Fibroblast of lung (primary cell): ENCODE measurements around the gene TMEM163.

Experiments used
- EZH2 ChIP-seq: IDR thresholded peaks from 2 replicates; pipeline ENCODE4 v1.5.1; 2012; ENCODE audit warnings: low read length, control low read depth, mild to moderate bottlenecking; ENCODE audit errors: missing control alignments
- TF ChIP-seq, protein P1 (sequence below), 2 donors: IDR thresholded peaks in 1 of 2; conservative IDR thresholded peaks in 1 of 2; 1 replicate in 1 of 2; 2 replicates in 1 of 2; pipeline ENCODE4 v1.5.1; 2011 to 2012; ENCODE audit warnings: low read length in 2 of 2, control low read depth in 1 of 2, inconsistent platforms in 1 of 2, low read depth in 1 of 2, mild to moderate bottlenecking in 1 of 2

DNA sequence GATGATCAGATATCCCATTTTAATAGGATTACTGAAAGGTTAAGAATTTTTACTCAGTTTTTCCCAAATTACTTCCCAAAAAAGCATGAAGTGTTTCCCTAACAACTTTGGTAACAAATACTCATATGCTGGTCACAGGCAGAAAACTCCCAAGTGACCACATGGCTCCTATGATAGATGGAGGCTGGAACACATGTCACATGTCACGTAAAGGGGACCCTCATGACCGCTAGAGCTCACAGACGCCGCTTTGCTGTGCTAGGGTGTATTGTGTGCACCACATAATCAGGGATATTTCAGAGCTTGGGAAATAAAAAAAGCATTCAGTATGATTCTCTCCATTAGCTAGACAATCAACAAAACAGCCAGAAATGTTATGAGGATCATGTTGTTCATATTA, 228.2 kb downstream of the TMEM163 start:
- no peak for TF ChIP-seq EZH2
- TF ChIP-seq, protein P1, sequence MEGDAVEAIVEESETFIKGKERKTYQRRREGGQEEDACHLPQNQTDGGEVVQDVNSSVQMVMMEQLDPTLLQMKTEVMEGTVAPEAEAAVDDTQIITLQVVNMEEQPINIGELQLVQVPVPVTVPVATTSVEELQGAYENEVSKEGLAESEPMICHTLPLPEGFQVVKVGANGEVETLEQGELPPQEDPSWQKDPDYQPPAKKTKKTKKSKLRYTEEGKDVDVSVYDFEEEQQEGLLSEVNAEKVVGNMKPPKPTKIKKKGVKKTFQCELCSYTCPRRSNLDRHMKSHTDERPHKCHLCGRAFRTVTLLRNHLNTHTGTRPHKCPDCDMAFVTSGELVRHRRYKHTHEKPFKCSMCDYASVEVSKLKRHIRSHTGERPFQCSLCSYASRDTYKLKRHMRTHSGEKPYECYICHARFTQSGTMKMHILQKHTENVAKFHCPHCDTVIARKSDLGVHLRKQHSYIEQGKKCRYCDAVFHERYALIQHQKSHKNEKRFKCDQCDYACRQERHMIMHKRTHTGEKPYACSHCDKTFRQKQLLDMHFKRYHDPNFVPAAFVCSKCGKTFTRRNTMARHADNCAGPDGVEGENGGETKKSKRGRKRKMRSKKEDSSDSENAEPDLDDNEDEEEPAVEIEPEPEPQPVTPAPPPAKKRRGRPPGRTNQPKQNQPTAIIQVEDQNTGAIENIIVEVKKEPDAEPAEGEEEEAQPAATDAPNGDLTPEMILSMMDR (conservative IDR thresholded peaks at IDR 0.05 in 1 of 2, IDR thresholded peaks at IDR 0.05 in 1 of 2; ENCODE audit: low read depth in 1 of 2, low read length in 2 of 2): no peak
